HG03095 (cell line): ENCODE results near the gene SCRN2.

ENCODE experiments used
- ATAC-seq: cut with Tn5 transposase; IDR thresholded peaks from one replicate; pipeline ENCODE4 v1.9.1; 2021; ENCODE audit warnings: moderate library complexity; ENCODE audit not compliant: unreplicated experiment

The SCRN2 gene

DNA sequence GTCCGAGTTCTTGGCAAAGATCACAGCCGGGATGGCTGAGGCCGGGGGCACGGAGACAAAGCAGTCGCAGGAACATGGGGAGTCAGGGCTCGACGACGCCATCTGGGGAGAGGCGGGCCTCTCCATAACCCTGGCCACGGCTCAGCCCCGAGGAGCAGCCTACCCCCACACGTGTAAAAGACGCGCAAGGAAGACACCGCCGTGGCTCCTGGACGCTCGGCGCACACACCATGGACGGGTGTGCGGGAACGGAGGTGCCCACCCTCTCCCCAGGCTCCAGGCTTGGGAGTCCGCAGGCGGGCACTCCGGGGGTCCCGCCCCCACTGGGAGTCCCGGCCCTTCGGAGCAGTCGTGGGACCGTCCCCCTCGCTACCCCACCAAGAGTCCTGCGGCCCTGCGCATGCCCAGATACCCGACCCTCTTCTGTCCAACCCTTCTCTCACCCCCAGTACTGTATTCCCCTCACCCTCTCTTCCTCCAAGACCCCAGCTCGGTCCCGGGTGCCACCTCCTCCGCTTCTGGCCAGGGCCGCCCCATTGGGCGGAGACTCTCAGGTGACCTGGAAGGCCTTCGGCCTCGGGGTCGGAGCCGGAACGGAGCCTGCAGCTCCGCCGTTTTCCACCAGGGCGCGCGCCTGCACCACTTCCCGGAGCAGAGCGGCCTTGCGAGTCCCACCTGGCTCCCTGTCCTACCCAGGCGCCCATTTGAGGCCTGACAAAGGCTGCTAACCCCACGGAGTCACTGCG is at the start of gene SCRN2:
TSS of gene SCRN2 (minus strand) at position 532 of the 746 bp plus-strand sequence. CDS start at position 102, 430 bp downstream.
- ATAC-seq = peak; percentile 73

DNA sequence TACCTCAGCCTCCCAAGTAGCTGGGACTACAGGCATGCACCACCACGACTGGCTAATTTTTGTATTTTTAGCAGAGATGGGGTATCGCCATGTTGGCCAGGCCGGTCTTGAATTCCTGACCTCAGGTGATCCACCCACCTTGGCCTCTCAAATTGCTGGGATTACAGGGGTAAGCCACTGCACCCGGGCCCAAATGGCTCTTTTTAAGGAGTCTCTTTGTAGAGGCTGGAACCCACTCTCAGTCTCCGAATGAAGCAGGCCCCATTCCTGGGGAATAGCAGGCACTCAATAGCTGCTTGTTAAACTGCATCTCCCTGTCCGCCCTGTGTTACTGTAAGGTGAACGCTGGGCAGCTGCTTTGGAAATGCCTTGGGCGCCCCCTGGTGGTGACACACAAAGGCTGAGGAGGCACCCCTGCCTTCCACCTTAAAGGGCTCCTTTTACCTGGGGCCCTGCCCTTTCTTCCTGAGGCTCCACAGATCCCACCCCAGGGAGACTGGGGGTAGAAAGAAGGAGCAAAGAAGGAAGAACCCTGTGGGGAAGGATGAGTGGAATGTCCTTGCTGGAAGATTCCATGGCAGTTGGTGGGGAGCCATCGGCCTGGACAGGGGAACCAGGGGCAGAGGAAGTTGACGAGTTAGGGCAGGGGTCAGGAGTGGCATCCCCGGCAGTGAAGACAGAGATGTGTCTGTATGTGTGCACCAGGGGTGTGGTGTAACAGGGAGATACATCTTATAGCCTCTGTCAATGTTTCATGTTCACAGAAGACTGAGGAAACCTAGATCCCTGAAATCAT is 48.9 kb upstream of the SCRN2 start:
- ATAC-seq = no peak

DNA sequence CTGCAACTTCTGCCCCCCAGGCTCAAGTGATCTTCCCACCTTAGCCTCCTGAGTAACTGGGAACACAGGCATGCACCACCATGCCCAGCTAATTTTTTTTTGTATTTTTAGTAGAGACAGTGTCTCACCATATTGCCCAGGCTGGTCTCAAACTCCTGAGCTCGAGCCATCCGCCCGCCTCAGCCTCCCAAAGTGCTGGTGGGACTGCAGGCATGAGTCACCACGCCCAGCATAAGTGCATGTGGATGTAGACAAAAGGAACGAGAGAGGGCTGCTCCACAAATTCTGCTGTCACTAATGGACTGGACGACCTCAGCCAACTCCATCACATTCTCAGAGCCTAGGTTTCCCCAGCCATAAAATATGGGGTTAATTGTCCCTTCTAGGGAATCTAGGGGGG is 47.2 kb upstream of the SCRN2 start:
- ATAC-seq = no peak

DNA sequence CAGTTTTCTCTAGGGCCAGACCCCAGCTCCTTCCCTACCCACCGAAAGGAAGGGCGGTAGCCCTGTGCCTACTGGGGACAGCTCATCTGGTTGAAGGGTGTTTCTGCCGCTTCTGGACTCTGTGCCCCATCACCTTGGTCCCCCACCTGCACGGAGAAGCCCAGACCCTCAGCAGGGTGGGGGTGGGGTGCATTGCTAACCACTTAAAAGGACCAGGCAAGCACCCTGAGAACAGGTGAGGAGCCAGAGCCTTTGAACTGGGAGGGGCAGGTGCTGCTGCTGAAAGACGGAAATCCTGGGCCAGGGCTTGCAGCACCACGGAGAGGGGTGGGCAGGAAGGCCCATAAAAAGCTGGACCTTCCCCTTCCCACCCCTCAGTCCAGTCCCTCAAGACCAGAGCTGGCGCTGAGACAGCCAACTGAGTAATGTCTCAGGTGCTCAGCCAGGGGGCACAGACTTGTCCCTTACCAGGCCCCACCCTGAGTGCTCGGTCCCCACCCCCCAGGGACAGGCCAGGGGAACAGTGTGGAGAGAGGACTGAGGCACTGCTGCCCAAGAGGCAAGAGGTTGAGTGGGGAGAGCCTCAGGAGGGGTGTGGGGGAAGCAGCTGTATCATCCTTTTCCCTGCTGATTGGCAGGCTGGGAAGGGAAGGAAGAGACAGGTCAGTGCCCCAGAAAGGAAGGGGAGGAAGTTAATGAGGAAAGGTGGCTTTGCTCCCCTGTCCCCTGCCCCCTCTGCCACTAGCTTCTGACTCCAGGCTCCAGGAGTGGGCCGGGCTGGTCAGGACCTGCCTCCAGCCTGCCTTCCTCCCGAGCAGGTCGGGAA is 44.0 kb upstream of the SCRN2 start:
- no peak for ATAC-seq

DNA sequence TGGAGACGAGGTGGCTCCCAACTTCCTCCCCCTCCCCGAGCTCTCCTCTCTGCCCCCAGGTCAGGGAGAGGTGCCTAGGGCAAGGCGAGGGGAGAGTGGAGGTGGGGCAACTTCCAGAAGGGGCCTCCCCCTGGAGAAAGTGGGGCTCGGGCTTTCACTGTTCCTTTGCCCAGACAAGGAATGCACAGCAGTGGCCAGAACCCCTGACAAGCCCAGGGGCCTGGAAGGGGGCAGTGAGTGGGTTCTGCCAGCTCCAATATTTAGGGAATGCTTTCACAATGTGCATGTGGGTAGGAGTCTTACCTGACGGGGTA is 43.3 kb upstream of the SCRN2 start:
- no peak for ATAC-seq

DNA sequence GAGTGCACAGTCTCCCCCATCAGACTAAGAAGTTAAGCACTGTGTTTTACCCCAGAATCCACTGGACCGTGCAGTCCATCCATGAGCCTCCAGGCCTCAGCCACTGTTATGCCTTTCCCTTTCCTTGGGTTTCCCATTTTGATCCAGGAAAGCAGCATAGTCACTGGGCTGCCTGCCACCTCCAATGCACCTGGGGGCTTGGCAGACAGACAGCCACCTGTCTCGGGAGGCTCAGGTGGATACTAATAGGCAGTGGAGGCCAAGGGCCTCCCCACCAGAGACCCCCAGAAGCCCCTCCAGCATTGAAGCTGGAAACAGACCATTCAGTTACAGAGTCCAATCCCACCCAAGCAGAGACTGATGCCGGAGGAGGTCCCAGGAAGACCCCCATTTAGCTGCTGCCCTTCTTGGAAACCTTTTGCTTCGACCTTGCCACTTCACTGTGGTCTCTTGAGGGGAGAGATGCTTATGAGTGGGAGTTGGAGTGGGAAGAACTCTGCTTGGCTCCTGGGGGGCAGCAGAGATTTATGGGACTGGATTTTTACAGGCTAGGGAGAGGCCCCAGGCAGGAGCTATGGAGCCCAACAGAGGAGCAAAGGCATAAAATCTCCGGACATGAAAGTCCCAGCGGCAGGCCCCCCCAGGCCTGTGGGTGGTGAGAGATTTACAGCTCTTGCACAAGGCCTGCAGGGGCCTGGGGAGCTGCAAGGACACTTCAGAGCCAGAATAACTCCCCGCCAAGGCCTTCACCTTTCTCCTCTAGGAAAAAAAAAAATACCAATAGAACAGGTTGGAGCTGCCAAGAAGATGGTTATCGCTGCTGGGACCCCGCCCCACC is 42.7 kb upstream of the SCRN2 start:
- ATAC-seq = no peak

DNA sequence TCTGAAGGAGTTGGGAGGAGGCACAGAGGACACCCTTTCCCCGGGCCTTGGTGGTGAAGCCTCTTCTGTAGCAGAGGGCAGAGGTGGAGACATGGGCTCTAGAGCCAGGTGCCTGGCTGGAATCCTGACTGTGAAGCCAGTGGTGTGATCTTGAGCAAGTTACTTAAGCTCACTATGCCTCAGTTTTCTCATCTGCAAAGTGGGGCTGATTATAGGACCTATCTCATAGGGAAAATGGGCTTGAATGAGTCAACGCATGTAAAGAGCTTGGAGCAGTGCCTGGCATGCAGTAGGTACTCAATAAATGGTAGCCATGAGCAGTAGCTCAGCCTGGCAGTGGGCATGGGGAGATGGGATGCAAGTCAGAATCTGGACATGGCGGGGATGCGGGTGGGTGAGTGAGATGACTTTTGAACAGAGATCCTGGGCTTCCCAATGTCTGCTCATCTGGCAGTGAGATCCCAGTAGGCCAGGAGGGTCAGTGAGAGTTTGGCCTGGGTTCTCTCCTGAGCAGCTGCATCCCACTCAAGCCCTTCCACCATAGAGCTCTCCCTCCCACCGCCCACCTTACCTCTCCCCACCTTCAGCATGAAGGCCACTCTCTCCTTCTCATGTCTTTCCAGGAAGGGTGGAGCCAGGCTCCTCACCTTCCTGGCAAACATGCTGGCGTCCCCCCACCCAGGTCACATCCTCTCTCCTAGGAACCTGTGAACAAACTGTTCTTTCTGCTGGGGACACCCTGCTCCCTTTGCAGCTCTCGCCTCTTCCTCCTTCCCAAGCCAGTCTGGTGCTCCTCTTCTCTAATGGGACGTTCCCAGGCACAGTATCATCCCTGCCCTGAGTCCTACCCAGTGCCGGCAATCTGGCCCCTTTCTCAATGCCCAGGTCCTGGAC is 41.9 kb upstream of the SCRN2 start:
- ATAC-seq = no peak

DNA sequence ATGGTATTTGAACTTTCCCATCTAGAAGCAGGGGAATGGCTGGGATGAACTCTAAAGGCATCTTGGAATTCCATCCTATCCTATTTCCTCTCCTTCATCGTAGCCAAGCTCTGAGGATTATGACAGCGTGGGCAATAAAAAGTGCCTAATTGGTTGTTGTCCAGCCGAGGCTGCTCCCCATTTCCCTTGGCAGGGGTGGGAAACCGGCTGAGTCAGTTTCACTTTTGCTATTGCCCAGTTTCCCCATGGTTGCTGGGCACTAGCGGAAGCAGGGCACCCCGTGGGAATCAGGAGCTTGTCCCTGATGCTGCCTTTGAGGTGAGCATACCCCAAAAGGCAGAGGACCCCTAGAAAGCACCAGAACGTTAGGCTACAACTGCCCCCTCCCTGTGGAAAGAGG is 41.2 kb upstream of the SCRN2 start:
- ATAC-seq = no peak

DNA sequence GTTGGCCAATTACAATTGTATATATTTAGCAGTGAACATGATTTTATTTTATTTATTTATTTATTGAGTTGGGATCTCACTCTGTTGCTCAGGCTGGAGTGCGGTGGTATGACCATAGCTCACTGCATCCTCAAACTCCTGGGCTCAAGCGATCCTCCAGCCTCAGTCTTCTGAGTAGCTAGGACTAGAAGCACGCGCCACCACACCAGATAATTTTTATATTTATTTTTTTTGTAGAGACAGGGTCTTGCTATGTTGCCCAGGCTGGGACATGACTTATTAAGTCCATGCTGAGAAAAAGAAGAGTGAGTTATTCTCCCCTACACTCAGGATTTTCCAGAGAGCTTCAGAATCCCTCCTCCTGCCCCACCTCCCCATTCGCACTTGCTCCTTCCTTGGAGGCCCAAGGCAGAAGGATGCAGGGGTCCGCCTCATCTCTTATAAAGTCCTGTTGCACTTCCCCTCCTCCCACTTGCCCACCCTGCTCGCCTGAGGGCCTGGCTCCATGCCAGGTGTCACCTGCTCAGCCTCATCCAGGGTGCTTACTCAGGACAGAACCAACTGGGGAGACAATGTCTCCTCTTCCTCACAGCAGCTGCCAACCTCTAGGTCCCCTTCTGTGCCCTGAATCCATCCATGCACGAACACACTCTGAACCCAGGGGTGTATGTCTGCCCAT is 38.8 kb upstream of the SCRN2 start:
- ATAC-seq = no peak

DNA sequence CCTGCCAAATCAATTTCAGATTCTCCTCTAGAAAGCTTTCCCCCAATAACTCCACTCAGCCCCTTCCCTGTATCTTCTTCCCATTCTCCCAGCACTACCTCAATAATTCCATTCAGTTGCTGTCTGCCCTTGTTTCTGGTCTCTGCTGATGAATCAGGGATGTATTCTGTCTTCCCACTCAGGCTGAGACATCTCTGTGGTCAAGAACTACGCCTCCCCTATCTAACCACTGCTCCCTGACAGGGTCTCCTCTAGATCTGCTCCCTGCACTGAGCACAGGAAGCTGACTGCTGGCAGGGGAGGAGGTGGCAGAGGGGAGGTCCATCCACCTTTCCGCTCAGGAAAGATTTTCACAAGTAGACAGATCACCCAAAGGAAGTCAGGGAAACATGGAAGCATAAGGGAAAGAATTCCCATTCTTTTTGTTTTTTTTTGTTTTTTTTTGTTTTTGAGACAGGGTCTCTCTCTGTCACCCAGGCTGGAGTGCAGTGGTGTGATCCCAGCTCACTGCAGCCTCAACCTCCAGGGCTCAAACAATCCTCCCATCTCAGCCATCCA is 38.0 kb upstream of the SCRN2 start:
- ATAC-seq = no peak

DNA sequence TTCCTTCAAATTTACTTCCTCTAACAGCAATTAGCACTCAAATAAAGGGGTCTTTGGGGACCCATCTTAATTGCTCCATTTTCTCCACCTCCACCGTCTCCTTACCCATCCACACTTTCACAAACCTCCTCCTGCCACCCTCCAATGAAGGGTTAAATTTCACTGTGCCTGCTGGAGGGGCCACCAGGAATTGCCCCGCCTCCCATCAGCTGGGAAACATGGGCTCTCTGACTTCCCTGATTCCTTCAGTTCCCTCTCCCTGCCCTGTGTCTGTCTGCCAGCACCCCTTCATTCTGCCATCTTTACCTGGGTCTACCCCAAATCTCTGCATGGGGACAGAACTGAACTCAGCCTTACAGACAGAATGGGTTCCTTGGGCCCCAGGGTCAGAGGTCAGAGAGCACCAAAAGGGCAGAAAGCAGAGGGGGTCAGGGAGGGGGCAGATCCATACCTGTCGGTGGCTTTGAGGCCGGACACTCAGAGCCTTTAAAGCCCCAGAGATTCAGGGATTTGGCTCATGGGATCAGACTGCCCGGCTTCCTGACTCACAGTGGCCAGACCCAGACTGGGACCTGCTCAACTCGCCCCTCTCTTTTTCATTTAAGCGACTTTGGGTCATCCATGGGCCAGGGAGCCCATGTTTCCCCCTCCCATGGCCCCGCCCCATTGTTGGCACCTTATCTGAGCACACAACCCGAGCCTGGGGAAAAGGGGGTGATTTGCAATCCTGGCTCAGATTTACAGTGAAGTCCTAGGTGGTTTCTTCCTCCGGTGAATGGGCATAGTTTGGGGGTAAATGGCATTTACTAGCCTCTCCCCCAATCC is 37.3 kb upstream of the SCRN2 start:
- ATAC-seq = no peak

DNA sequence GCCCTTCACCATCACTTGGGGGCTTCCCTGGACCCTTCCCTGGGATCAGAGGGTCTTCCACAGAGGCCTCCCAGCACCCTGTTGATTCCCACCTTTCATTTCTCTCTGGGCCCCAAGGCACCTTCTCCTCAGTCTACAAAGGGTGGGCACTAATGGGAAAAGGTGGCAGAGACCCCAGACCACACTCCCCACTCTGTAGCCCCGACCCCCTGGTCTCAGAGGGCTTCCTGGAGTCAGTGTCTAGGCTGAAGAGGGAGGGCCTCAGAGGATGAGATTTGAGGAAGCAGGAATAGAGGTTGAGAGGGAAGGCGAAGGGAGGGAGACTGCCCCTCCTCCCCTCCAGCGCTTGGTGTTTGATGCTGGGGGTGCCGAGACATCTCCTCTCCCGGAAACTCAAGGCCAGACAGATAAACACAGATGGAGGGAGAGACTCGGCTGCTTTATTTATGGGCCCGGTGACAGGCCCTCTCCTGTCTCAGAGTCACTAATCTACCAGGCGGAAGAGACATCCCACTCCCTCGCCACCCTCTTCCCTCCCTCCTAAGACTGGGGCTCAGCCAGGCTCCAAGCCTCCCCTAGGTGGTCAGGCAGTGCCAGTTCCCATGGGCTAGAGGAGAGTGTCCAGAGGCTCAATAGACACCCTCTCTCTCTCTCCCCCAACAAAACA is 36.4 kb upstream of the SCRN2 start:
- no peak for ATAC-seq

DNA sequence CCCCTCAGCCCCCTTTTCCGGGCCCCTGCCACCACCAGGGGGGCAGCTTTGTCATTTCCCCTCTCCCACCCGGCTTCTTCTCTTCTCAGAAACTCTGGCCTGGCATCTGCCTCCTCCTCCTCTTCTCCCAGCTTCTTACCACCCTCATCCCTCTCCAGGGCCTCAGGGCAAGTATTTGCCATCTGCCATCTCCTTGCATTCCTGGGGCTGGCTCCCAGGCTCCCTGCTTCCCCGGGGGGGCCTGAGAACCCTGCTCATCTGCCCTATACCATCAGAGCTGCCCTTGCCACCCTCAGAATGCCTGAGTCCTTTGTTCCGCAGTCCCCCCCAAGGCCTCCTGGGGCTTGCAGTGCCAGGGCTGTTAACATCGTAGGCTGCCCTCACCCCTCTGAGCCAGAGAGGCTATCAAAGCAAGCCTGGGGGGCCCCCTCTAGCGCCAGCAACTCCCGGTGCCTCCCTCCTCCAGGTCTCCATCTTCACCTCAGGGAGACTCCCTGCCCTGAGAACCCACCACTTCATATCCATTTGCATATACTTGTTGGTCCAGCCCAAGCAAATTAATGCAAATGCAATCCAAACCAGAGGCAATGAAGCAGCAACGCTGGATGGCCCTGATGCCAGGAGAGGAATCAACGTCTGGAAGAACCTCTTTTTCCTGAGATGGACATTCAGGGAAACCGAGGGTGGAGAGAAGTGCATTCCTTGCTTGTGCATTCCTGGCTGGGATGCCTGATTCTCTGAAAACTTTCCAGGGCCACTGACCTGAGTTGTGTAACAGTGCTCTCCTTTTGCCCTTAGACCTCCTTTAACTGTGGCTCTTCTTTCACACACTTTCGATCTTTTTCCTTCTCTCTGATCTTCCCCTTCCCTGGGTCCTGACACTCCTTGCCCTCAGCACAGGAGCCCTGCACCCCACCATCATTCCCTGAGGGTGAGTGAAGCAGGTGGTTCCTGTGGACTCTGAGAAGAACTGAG is 34.2 kb upstream of the SCRN2 start:
- no peak for ATAC-seq

DNA sequence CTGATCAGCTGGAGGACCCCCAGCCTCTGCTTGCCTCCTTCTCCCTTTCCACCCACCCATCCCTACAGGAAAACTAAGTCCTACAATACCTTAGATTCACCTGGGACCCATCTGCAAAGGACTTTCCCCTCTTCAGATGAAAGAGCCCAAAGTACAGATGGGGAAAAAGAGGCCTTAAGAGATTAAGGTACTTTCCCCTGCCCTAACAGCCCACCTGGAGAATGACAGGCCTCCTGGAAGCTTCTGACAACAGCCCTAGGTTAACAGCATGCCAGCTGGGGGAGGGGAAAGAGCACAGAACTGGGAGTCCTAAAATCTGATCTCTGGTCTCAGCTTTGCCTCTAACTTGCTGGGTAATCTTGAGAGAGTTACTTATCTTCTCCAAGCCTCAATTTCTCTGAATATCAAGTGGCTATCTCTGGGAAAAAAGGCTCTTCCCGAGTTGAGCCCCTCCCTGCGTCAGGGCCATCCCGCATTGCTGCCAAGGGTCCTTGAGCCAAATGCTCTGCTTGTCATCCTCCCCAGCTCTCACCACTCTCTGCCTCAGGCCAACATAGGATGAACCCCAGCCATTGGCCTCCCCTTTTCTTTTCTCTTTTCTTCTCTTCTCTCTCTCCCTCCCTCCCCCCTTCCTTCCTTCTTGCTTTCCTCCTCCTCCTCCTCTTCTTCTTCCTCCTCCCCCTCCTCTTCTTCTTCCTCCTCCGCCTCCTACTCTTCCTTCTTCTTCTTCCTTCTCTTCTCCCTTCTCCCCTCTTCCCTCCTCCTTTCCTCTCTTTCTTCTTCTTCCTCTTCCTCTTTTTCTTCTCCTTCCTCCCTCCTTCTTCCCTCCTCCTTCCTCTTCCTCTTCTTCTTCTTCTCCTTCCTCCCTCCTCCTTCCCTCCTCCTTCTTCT is 32.4 kb upstream of the SCRN2 start:
- no peak for ATAC-seq

DNA sequence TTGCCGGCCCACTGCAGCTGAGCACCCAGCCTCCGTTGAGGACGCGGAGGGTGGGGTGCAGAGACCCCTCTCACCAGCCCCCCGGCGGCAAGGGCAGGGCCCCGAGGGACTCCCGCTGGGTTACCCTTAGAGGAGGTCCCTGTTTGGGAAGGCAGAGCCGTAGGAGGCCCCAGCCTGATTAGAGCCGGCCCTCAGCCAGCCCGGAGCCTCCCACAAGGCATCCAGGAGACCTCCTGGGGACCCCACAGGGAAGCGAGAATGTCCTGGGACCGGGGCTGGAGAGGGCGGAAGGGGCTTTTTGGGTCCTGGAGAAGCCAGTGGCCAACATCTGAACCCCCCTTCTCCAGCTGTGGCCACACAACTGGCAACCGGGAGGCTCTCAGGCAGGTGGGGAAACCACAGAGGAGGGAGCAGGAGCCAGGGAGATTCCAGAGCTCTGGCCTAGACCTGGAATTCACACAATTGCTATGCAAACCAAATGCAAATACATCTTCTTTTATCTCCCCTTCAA is 31.6 kb upstream of the SCRN2 start:
- no peak for ATAC-seq
